Thoracic aorta (tissue), 2 donors: ENCODE results near the gene MRPL36. TPM values are rescaled to one million over a fixed set of nuclear protein-coding genes. Genes with fewer than 3 reads are reported as not detected.

ENCODE experiments used
- ATAC-seq: fragments of 150-250 bp; one replicate; pipeline ENCODE4 v1.8.0; 2017; ENCODE audit warnings: low read depth; ENCODE audit not compliant: insufficient number of reproducible peaks, low FRiP score
- DNase-seq: peaks from one replicate; pipeline ENCODE4 v3.0.0-alpha.2; 2020; ENCODE audit warnings: low spot score
- H3K27ac ChIP-seq, 2 donors: fragments of 200-600 bp; sonication (generic); 1 replicate in 1 of 2; 2 replicates in 1 of 2; pipeline ENCODE4 v1.5.1; 2016; ENCODE audit warnings: mild to moderate bottlenecking in 2 of 2, moderate library complexity in 2 of 2
- H3K27me3 ChIP-seq: fragments of 200-600 bp; sonication (generic); replicated peaks from 2 replicates; pipeline ENCODE4 v1.6.0; 2016; ENCODE audit warnings: mild to moderate bottlenecking; ENCODE audit not compliant: insufficient read depth
- H3K36me3 ChIP-seq: fragments of 200-600 bp; sonication (generic); one replicate; pipeline ENCODE4 v1.5.1; 2016
- H3K4me1 ChIP-seq, 2 donors: fragments of 200-600 bp; sonication (generic); 1 replicate in 1 of 2; 2 replicates in 1 of 2; pipeline versions ENCODE4 v1.5.1 to v1.6.0; 2016; ENCODE audit warnings: low read depth in 2 of 2, mild to moderate bottlenecking in 1 of 2; ENCODE audit not compliant: control insufficient read depth in 1 of 2
- H3K4me3 ChIP-seq: fragments of 200-600 bp; sonication (generic); 2 replicates; pipeline ENCODE4 v1.5.1; 2016; ENCODE audit warnings: mild to moderate bottlenecking
- H3K9me3 ChIP-seq: fragments of 200-600 bp; sonication (generic); 2 replicates; pipeline ENCODE4 v1.5.1; 2016
- CTCF ChIP-seq: fragments of 200-600 bp; sonication (generic); IDR thresholded peaks from one replicate; pipeline ENCODE4 v1.5.1; 2019; ENCODE audit warnings: antibody characterized with exemption
- total RNA-seq, 2 donors: library from RNA; depleted of rRNA; stranded (reverse); fragments of >200 nt; gene quantifications; one replicate each; pipeline versions ENCODE4 v1.1.0 to v1.2.3, GENCODE V29; 2016

The MRPL36 gene
- total RNA-seq, 2 donors from 2014 or later, result 26.2 to 26.9 TPM

DNA sequence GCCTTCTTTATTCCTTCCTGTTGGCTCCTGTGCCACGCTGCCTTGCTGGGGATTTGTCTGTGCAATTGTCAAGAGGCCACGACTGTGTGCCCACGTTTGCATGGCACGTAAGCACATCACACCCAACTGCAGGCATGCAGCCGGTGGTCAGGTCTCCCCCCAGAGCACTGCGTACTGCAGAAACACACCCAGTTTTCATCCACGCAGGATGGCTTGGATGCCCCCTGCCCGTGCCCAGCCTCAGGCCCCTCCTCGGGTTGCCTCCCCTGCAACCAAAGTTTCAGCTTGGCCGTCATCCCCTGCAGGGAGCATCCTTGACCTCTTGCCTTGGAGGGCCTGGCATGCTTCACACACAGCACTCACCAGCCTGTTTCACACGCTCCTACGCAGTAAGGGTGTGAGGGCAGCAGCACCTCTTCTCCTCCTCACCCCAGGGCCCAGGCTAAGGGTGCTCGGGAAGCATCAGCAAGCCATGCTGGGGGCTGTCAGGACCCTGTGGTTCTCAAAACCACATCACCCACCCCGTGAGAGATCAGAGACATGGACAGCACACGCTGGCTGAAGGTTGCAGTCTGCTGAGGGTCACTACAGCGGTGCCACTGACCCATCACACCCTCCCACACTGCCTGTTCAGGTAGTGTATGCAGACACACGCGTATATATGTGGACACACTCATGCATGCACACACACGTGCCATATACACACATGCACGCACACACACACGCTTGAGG, 3.1 kb downstream of the MRPL36 start:
- no peak overlapping the region for H3K4me3 ChIP-seq
- no peak for TF ChIP-seq CTCF
- no peak for ATAC-seq
- H3K4me1 ChIP-seq, result peaks cover 0 to 9% of the 10 kb centered on the region in 2 donors
- peaks cover 12% of the 10 kb centered on the region for H3K36me3 ChIP-seq
- no peak overlapping the region for H3K27ac ChIP-seq
- H3K27me3 ChIP-seq, result no peaks in the 10 kb centered on the region
- no peaks in the 10 kb centered on the region for H3K9me3 ChIP-seq
- no peak for DNase-seq

GRCh38 chr5:1795931-1796330, 3.7 kb downstream of the MRPL36 start:
- peaks cover 0 to 9% of the 10 kb centered on the region in 2 donors for H3K4me1 ChIP-seq
- no peak for ATAC-seq
- no peak for DNase-seq
- H3K9me3 ChIP-seq, result no peaks in the 10 kb centered on the region
- H3K36me3 ChIP-seq, result peaks cover 12% of the 10 kb centered on the region
- no peak for TF ChIP-seq CTCF
- no peak overlapping the region for H3K4me3 ChIP-seq
- H3K27me3 ChIP-seq, result no peaks in the 10 kb centered on the region
- no peak overlapping the region for H3K27ac ChIP-seq

DNA sequence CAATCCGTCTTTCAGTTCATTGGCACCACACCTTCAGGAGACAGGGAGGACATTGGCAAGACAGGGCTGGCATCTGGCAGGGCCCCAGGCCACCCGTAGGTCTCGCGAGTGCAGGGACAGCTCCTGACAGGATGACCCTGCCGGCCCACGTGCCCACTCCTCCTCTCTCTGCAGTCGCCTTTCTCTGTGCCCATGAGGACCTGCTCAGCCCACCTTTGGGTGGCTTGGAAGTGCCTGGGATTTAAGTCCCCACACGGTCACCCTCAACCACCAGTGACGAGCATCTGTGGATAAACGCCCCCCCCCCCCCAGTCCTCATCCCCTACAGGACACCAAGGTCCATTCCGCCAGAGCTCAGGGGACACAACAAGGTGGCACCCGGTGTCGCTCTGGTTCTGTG, 4.1 kb downstream of the MRPL36 start:
- Histone ChIP-seq H3K4me3 (no peak overlapping the region), H3K36me3 (peaks cover 12% of the 10 kb centered on the region), H3K27ac (no peak overlapping the region), H3K9me3 (no peaks in the 10 kb centered on the region), H3K4me1 (peaks cover 0 to 9% of the 10 kb centered on the region in 2 donors), H3K27me3 (no peaks in the 10 kb centered on the region)
- ATAC-seq, result no peak
- TF ChIP-seq CTCF, result no peak
- no peak for DNase-seq

DNA sequence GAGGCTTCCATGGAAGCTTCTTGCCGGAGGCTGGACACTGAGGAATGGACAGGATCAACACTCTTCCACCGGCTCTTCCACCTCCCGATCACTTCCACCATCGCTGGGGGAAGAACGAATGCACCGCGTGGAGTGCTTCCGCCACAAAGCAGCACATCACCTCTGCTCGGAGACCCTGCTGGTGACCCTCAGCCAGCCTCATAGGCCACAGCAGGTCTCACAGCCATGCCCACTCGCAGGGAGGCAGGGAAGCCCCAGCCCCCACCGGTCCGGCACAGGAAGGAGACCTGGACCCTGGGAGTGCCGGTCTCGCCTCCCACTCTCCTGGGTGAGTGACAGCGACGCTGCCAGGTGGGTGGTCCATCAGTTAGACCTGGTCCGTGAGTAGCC, 4.7 kb downstream of the MRPL36 start:
- DNase-seq (no peak), ATAC-seq (no peak)
- no peak overlapping the region for H3K27ac ChIP-seq
- no peak overlapping the region for H3K4me3 ChIP-seq
- no peaks in the 10 kb centered on the region for H3K9me3 ChIP-seq
- H3K27me3 ChIP-seq, result no peaks in the 10 kb centered on the region
- TF ChIP-seq CTCF, result no peak
- peaks cover 12% of the 10 kb centered on the region for H3K36me3 ChIP-seq
- H3K4me1 ChIP-seq, result peaks cover 0 to 9% of the 10 kb centered on the region in 2 donors

DNA sequence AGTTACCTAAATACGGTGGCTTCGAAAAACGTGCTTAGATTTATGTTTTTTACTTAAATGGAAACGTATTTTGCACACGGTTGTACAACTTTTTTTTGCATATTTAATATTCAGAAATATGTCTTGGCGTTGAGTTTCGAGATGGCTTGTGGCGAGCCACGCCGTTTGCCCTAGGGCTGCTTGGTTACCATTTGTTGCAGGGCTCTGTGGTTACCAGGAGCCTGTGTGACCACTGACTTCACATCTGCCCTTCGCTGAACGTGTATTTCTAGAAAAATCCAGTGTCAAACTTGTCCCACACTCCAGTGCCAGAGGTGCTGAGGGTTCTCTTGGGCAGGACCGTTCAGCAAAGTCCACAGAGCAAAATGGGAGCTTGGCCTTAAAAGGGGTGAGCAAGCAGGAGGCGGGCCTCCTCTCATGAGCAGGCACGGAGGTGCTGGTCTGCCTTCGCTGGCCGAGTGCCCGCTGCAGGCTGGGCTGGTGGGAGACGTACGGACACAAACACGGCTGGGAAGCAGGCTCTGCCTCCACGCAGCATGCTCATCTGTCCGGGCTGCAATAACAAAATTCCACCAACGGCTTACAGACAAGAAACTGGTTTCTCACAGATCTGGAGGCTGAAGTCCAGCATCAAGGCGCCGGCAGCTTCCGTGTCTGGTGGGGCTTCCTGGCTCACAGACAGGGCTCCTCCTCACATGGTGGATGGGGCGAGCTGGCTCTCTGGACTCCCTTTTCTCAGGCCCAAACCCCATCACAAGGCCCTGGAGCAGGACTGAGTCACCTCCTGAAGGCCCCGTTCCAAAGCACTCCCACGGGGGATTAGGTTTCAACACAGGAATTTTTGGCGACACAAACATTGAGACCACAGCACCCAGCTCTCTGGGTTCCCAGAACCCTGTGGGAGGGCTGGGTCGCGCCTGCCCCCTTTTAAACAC, 5.4 kb downstream of the MRPL36 start:
- Histone ChIP-seq H3K9me3 (no peaks in the 10 kb centered on the region), H3K4me3 (no peak overlapping the region), H3K4me1 (peaks cover 0 to 9% of the 10 kb centered on the region in 2 donors), H3K27me3 (no peaks in the 10 kb centered on the region), H3K27ac (no peak overlapping the region), H3K36me3 (peaks cover 12% of the 10 kb centered on the region)
- no peak for TF ChIP-seq CTCF
- no peak for ATAC-seq
- DNase-seq, result no peak
